GM19099 (cell line): ENCODE results near the gene RALGDS.
A peak's percentile ranks its signal among the peaks of the same experiment; 100 is the strongest.

ENCODE experiments used
- POLR2A ChIP-seq: IDR thresholded peaks from 3 replicates; pipeline ENCODE4 v1.6.1; 2011; ENCODE audit warnings: low read depth; ENCODE audit not compliant: insufficient read length; ENCODE audit errors: extremely low read depth

The RALGDS gene

GRCh38 chr9:133154097-133154989, 33.3 kb upstream of the RALGDS start:
- no peak for TF ChIP-seq POLR2A

GRCh38 chr9:133153227-133154096, 32.4 kb upstream of the RALGDS start:
- TF ChIP-seq POLR2A: no peak

- TF ChIP-seq POLR2A: no peak
Observed at GRCh38 chr9:133151601-133152525, 30.8 kb upstream of the RALGDS start.

GRCh38 chr9:133151041-133151440, 30.0 kb upstream of the RALGDS start:
- no peak for TF ChIP-seq POLR2A

GRCh38 chr9:133149130-133150015, 28.3 kb upstream of the RALGDS start:
- TF ChIP-seq POLR2A: peak; percentile 63

GRCh38 chr9:133148199-133149129, 27.4 kb upstream of the RALGDS start:
- TF ChIP-seq POLR2A: peak; percentile 6

- TF ChIP-seq POLR2A: no peak
Observed at GRCh38 chr9:133147412-133148198, 26.6 kb upstream of the RALGDS start.

GRCh38 chr9:133146746-133147411, 25.8 kb upstream of the RALGDS start:
- no peak for TF ChIP-seq POLR2A

- no peak for TF ChIP-seq POLR2A
Observed at GRCh38 chr9:133144904-133145851, 24.1 kb upstream of the RALGDS start.

- TF ChIP-seq POLR2A: no peak
Observed at GRCh38 chr9:133144142-133144903, 23.3 kb upstream of the RALGDS start.

GRCh38 chr9:133143639-133144141, 22.6 kb upstream of the RALGDS start:
- TF ChIP-seq POLR2A: no peak
